Neural progenitor cell (in vitro differentiated cells): ENCODE measurements around the gene DROSHA. TPM values are rescaled to one million over a fixed set of nuclear protein-coding genes. Genes with fewer than 3 reads are reported as not detected.
A peak's percentile ranks its signal among the peaks of the same experiment; 100 is the strongest.

ENCODE experiments used
- DNase-seq: peaks from one replicate; pipeline ENCODE4 v3.0.0-alpha.2; 2016; ENCODE audit warnings: low spot score
- H2AFZ ChIP-seq: fragments of 200-600 bp; sonication (generic); replicated peaks from 2 replicates; pipeline ENCODE4 v1.6.1; 2016; ENCODE audit warnings: antibody characterized with exemption
- H3F3A ChIP-seq: fragments of 200-600 bp; sonication (generic); 2 replicates; pipeline ENCODE4 v1.6.1; 2016; ENCODE audit warnings: antibody characterized with exemption, low read depth
- H3K27ac ChIP-seq: fragments of 200-600 bp; sonication (generic); 2 replicates; pipeline ENCODE4 v1.5.1; 2016; ENCODE audit warnings: mild to moderate bottlenecking
- H3K27me3 ChIP-seq: fragments of 200-600 bp; sonication (generic); 2 replicates; pipeline ENCODE4 v1.6.1; 2016; ENCODE audit warnings: mild to moderate bottlenecking, moderate library complexity
- H3K36me3 ChIP-seq: fragments of 200-600 bp; sonication (generic); 2 replicates; pipeline ENCODE4 v1.5.1; 2016
- H3K4me1 ChIP-seq: fragments of 200-600 bp; sonication (generic); 2 replicates; pipeline ENCODE4 v1.6.1; 2016; ENCODE audit warnings: mixed run types
- H3K4me2 ChIP-seq: fragments of 200-600 bp; sonication (generic); 2 replicates; pipeline ENCODE4 v1.6.1; 2016
- H3K4me3 ChIP-seq: fragments of 200-600 bp; sonication (generic); 2 replicates; pipeline ENCODE4 v1.5.1; 2016
- H3K79me2 ChIP-seq: fragments of 200-600 bp; sonication (generic); 2 replicates; pipeline ENCODE4 v1.6.1; 2016; ENCODE audit warnings: low read depth
- H3K9ac ChIP-seq: fragments of 200-600 bp; sonication (generic); 2 replicates; pipeline ENCODE4 v1.6.1; 2016
- H3K9me3 ChIP-seq: fragments of 200-600 bp; sonication (generic); 2 replicates; pipeline ENCODE4 v1.5.1; 2016; ENCODE audit warnings: low read depth
- H4K20me1 ChIP-seq: fragments of 200-600 bp; sonication (generic); 2 replicates; pipeline ENCODE4 v1.6.1; 2016; ENCODE audit warnings: low read depth
- H3K27ac Mint-ChIP-seq: 3 replicates; pipeline ENCODE4 v1.8.0; 2021; ENCODE audit warnings: mixed read lengths
- H3K27me3 Mint-ChIP-seq: 2 replicates; pipeline ENCODE4 v1.8.0; 2022; ENCODE audit warnings: low read depth, mild to moderate bottlenecking, inconsistent platforms, moderate library complexity, mixed read lengths; ENCODE audit not compliant: insufficient read depth
- H3K36me3 Mint-ChIP-seq: 3 replicates; pipeline ENCODE4 v1.8.0; 2021; ENCODE audit warnings: mixed read lengths
- H3K4me1 Mint-ChIP-seq: 3 replicates; pipeline ENCODE4 v1.8.0; 2021; ENCODE audit warnings: mixed read lengths
- H3K4me3 Mint-ChIP-seq: 3 replicates; pipeline ENCODE4 v1.8.0; 2021; ENCODE audit warnings: mild to moderate bottlenecking, moderate library complexity, mixed read lengths
- H3K9me3 Mint-ChIP-seq: 3 replicates; pipeline ENCODE4 v1.8.0; 2020; ENCODE audit warnings: mixed read lengths
- EZH2 ChIP-seq: fragments of 200-600 bp; sonication (generic); IDR thresholded peaks from 2 replicates; pipeline ENCODE4 v1.6.1; 2017; ENCODE audit warnings: antibody characterized with exemption, mild to moderate bottlenecking, moderate library complexity
- EZH2phosphoT487 ChIP-seq: fragments of 200-600 bp; sonication (generic); IDR thresholded peaks from 2 replicates; pipeline ENCODE4 v1.6.1; 2017; ENCODE audit warnings: antibody characterized with exemption
- total RNA-seq: library from RNA; depleted of rRNA; stranded (reverse); fragments of >200 nt; gene quantifications from 2 replicates; pipeline ENCODE4 v1.2.3, GENCODE V29; 2015; ENCODE audit warnings: low replicate concordance
- TF ChIP-seq, protein P1 (sequence below): fragments of 200-600 bp; sonication (generic); IDR thresholded peaks from 2 replicates; pipeline ENCODE4 v1.5.1; 2017; ENCODE audit warnings: antibody characterized with exemption, mild to moderate bottlenecking

Gene DROSHA
- total RNA-seq, 1 donor from 2014 or later = 80.3 TPM

GRCh38 chr5:31372124-31372523 is 159.8 kb downstream of the DROSHA start:
- Histone ChIP-seq H3K4me3 (no peak overlapping the region), H3K27ac (no peak overlapping the region), H3K79me2 (no peaks in the 10 kb centered on the region), H3F3A (no peaks in the 10 kb centered on the region), H4K20me1 (no peaks in the 10 kb centered on the region), H3K36me3 (no peaks in the 10 kb centered on the region), H3K27me3 (no peaks in the 10 kb centered on the region), H3K9ac (no peak overlapping the region), H3K9me3 (no peaks in the 10 kb centered on the region), H3K4me2 (no peak overlapping the region), H3K4me1 (no peaks in the 10 kb centered on the region), H2AFZ (no peak overlapping the region)
- no peak overlapping the region for H3K27ac Mint-ChIP-seq
- DNase-seq = no peak
- no peak overlapping the region for H3K4me3 Mint-ChIP-seq
- H3K9me3 Mint-ChIP-seq = no peaks in the 10 kb centered on the region
- TF ChIP-seq EZH2 = no peak
- TF ChIP-seq, protein P1, sequence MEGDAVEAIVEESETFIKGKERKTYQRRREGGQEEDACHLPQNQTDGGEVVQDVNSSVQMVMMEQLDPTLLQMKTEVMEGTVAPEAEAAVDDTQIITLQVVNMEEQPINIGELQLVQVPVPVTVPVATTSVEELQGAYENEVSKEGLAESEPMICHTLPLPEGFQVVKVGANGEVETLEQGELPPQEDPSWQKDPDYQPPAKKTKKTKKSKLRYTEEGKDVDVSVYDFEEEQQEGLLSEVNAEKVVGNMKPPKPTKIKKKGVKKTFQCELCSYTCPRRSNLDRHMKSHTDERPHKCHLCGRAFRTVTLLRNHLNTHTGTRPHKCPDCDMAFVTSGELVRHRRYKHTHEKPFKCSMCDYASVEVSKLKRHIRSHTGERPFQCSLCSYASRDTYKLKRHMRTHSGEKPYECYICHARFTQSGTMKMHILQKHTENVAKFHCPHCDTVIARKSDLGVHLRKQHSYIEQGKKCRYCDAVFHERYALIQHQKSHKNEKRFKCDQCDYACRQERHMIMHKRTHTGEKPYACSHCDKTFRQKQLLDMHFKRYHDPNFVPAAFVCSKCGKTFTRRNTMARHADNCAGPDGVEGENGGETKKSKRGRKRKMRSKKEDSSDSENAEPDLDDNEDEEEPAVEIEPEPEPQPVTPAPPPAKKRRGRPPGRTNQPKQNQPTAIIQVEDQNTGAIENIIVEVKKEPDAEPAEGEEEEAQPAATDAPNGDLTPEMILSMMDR = no peak
- no peak for TF ChIP-seq EZH2phosphoT487
- no peaks in the 10 kb centered on the region for H3K36me3 Mint-ChIP-seq
- peaks cover 3% of the 10 kb centered on the region for H3K4me1 Mint-ChIP-seq
- H3K27me3 Mint-ChIP-seq = peaks cover 2% of the 10 kb centered on the region

DNA sequence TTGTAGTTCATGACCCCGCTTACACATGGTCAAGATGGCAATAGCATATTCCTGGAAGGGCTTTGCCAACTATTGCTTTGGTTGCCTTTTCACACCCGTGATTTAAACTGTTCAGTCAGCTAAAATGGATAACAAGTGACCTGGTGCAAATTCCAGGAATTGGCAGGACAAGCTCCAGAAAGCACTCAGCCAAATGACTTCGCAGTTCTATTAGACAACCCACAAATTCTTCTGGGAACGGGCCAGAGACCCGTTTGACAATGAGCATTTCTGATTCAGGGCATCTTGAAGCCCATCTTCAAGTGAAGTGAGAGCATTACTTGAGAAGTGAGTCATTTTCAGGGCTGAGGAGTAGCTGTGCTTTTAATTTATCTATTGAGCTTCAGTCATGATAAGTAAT is 165.0 kb downstream of the DROSHA start:
- H3K36me3 ChIP-seq = no peaks in the 10 kb centered on the region
- no peak overlapping the region for H3K4me2 ChIP-seq
- H3K4me3 ChIP-seq = no peak overlapping the region
- H3K9me3 ChIP-seq = no peaks in the 10 kb centered on the region
- TF ChIP-seq EZH2 = no peak
- no peak for TF ChIP-seq EZH2phosphoT487
- TF ChIP-seq, protein P1 = no peak
- Mint-ChIP-seq H3K4me1 (no peaks in the 10 kb centered on the region), H3K36me3 (no peaks in the 10 kb centered on the region), H3K27ac (no peak overlapping the region), H3K27me3 (no peaks in the 10 kb centered on the region), H3K9me3 (no peaks in the 10 kb centered on the region), H3K4me3 (no peak overlapping the region)
- no peaks in the 10 kb centered on the region for H3K4me1 ChIP-seq
- H3K9ac ChIP-seq = no peak overlapping the region
- no peaks in the 10 kb centered on the region for H4K20me1 ChIP-seq
- H3K27ac ChIP-seq = no peak overlapping the region
- H3K79me2 ChIP-seq = no peaks in the 10 kb centered on the region
- H3K27me3 ChIP-seq = no peaks in the 10 kb centered on the region
- DNase-seq = no peak
- H2AFZ ChIP-seq = peak overlapping the region; percentile 28
- no peaks in the 10 kb centered on the region for H3F3A ChIP-seq

DNA sequence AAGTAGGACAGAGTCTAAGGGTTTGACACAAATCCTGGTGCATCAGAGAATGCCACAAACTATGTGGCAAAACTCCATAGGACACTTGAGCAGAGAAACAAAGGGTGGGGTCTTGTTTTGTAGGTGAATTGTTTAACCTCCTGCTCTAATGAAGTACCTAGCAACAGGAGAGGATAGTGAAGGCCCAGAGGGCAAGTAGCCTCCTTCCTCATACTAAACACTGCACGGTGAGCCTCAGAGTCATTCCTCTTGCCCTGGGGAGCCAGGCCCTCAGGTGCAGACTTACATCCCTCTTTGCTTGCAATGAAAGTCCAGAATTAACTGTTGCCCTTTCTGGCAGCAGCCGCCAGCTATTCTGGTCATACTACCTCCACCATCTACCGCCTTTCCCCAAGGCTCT is 166.1 kb downstream of the DROSHA start:
- Histone ChIP-seq H3K27ac (no peak overlapping the region), H4K20me1 (no peaks in the 10 kb centered on the region), H3K36me3 (no peaks in the 10 kb centered on the region), H3K9me3 (no peaks in the 10 kb centered on the region), H3K79me2 (no peaks in the 10 kb centered on the region), H3K4me2 (no peak overlapping the region), H3K4me3 (no peak overlapping the region), H3K27me3 (no peaks in the 10 kb centered on the region), H3F3A (no peaks in the 10 kb centered on the region), H2AFZ (no peak overlapping the region), H3K4me1 (no peaks in the 10 kb centered on the region), H3K9ac (no peak overlapping the region)
- no peak for DNase-seq
- H3K4me1 Mint-ChIP-seq = no peaks in the 10 kb centered on the region
- no peak for TF ChIP-seq EZH2
- TF ChIP-seq EZH2phosphoT487 = no peak
- TF ChIP-seq, protein P1 = no peak
- no peak overlapping the region for H3K27ac Mint-ChIP-seq
- H3K4me3 Mint-ChIP-seq = no peak overlapping the region
- H3K9me3 Mint-ChIP-seq = no peaks in the 10 kb centered on the region
- H3K27me3 Mint-ChIP-seq = no peaks in the 10 kb centered on the region
- no peaks in the 10 kb centered on the region for H3K36me3 Mint-ChIP-seq
